ENCODE measurements around the gene UTP15. TPM values are rescaled to one million over a fixed set of nuclear protein-coding genes. Genes with fewer than 3 reads are reported as not detected.

UTP15 gene
- polyA plus RNA-seq, 3 donors from 2014 or later, result 1.5 to 7.8 (median 4.1) TPM

DNA sequence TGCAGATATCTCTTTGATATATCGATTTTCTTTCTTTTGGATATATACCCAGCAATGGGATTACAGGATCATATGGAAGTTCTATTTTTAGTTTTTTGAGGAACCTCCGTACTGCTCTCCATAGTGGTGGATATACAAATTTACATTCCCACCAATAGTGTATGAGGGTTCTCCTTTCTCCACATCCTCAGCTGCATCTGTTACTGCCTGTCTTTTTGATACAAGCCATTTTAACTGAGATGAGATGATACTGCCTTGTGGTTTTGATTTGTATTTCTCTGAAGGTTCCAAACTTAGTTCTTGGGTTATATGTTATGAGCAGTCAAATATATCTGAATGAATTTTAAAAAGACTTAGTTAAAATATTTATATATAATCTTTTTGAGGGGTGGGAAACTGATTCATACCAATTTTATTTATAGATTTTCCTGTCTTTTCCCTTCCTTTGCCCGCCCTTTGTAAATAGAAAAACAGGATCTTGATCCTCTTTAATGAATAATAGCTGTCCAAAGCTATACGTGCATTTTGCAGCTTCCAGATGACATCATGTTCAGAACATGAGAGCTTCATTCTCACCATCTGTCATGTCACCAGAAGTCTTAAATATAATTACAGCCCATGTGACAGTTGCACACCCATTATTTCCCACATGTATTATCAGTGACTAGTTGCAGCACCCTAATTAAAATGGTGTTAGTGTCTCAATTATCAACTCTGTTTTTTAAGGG, 54.2 kb downstream of the UTP15 start:
- DNase-seq, result no peak
- Mint-ChIP-seq H3K36me3 (no peaks in the 10 kb centered on the region), H3K4me3 (no peak overlapping the region), H3K4me1 (no peaks in the 10 kb centered on the region), H3K27ac (no peak overlapping the region), H3K27me3 (ENCODE audit: low read depth in 3 of 3) (peaks cover 0 to 7% (median 5%) of the 10 kb centered on the region in 3 donors), H3K9me3 (no peaks in the 10 kb centered on the region)

DNA sequence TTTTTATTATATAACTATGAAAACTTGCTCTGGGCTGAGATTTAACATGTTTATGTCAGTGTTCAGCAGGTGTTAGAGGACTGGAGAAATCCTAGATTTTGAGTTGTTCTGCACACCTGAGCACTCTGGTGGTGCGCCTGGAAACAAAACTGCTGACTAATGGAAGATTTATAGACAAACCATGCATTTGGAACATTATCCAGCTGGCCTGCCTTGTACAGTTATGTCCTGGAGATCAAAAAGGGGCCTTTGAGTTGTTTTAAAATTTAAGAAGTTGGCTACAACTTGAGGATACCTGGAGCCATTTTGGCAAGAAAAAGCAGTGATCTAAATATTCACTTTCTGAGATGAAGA, 54.8 kb downstream of the UTP15 start:
- no peaks in the 10 kb centered on the region for H3K36me3 Mint-ChIP-seq
- H3K27ac Mint-ChIP-seq, result no peak overlapping the region
- H3K4me1 Mint-ChIP-seq, result peaks cover 2 to 3% of the 10 kb centered on the region in 2 donors
- H3K27me3 Mint-ChIP-seq (ENCODE audit: low read depth in 3 of 3), result peaks cover 0 to 7% (median 6%) of the 10 kb centered on the region in 3 donors
- no peaks in the 10 kb centered on the region for H3K9me3 Mint-ChIP-seq
- H3K4me3 Mint-ChIP-seq, result no peak overlapping the region
- no peak for DNase-seq

DNA sequence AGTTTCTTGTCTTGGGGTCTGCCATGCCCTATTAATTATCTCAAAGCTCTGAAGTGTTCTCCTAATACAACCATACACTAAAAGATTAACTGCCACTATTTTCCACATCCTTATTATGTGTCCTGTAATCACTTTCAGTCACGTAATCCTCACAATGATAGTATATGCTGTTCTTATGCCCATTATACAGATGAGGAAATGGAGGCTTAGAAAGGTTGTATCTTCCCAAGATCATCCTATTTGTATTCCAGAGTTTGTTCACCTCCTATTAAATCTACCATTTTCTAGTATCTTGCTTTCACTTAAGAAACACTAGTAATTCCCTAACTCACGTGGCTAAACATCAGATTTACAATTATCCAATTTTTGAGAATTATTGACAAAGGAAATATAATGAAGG, 57.5 kb downstream of the UTP15 start:
- H3K36me3 Mint-ChIP-seq, result no peaks in the 10 kb centered on the region
- DNase-seq, result no peak
- H3K27ac Mint-ChIP-seq, result no peak overlapping the region
- peaks cover 0 to 7% (median 6%) of the 10 kb centered on the region in 3 donors for H3K27me3 Mint-ChIP-seq (ENCODE audit: low read depth in 3 of 3)
- H3K4me3 Mint-ChIP-seq, result no peak overlapping the region
- H3K4me1 Mint-ChIP-seq, result peaks cover 3 to 16% of the 10 kb centered on the region in 2 donors
- no peaks in the 10 kb centered on the region for H3K9me3 Mint-ChIP-seq

DNA sequence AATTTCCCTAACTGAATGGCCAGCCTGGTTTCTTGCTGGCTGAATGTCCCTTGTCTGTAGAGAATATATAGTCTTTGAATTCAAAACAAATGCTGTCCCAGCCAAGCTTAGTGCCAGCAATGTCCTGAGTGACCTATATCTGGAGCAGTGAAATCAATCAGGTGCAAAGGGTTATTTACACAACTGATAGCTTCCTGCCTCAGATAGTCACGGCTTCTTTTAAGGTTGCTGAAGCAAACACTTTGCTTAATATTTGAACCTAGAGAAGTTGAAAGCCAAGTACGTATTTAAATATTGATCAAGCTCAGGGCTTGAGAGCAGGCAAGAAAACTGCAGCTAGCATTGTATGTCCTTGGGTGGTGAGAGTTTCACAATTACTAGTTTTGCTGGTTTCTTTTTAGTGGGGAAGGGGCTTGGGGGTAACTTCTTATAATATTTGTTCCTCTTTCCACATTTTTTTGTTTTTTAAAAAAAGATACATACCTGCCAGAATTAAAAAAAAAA, 58.4 kb downstream of the UTP15 start:
- peaks cover 3 to 16% of the 10 kb centered on the region in 2 donors for H3K4me1 Mint-ChIP-seq

DNA sequence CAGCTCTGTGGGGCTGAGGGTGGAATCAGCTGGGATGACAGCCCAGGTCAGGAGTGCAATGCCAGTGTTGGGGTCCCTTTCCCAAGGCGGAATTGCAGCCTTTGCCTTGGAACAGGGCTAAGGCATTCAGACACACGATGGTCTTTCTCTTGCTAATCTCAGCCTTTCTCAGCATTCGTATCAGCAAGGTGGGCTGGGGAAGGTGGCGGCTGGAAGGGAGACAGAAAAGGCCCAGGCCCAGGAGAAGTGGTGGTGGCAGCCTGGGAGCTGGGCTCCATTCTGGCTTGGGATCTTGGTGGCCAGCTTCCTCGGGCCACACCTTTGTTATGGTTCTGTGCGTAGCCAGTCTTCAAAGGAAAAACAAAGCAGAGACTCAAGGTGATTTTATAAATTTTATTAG, 59.3 kb downstream of the UTP15 start:
- Mint-ChIP-seq H3K4me1 (peaks cover 3 to 16% of the 10 kb centered on the region in 2 donors), H3K36me3 (no peaks in the 10 kb centered on the region), H3K27ac (no peak overlapping the region), H3K4me3 (peak overlapping the region in 4 of 5 donors; percentile 38 to 91 (median 86)), H3K9me3 (no peaks in the 10 kb centered on the region), H3K27me3 (ENCODE audit: low read depth in 3 of 3) (peaks cover 0 to 6% (median 5%) of the 10 kb centered on the region in 3 donors)
- DNase-seq, result no peak

More for the DNA sequence above, 58.4 kb downstream of the UTP15 start:
- H3K27ac Mint-ChIP-seq, result no peak overlapping the region
- H3K36me3 Mint-ChIP-seq, result no peaks in the 10 kb centered on the region
- H3K27me3 Mint-ChIP-seq (ENCODE audit: low read depth in 3 of 3), result peaks cover 0 to 6% (median 6%) of the 10 kb centered on the region in 3 donors
- no peak for DNase-seq
- peak overlapping the region in 2 of 5 donors; percentile 20 to 36 for H3K4me3 Mint-ChIP-seq
- no peaks in the 10 kb centered on the region for H3K9me3 Mint-ChIP-seq

DNA sequence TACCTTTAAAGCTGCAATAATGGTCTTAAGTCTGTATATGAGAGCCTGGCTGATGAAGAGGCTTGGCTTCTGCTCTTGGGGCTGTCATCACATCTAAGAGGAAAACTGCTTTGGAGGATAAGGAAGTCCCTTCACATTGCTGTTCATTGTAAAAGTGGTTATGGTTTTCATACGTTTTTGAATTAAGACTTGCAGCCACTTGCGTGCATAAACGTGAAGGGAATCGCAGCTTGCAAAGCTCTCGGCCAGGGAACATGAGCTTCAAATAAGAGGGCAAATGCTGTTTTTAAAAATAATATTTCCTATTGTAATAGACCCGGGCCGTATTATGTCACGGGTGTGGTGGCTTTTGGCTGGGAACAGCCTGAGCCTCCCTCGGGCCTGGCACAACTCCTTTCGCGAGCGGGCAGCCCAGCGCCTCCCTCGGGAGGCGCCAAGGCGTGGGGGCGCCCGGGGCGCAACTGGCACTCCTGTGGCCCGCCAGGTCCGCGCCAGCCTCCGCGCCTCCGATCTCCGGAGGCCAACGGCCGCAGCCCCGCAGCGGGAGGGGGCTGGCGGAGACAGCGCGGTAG, 59.9 kb downstream of the UTP15 start:
- Mint-ChIP-seq H3K27ac (peak overlapping the region in 3 of 6 donors; percentile 56 to 82 (median 66)), H3K4me3 (peak overlapping the region; percentile 83 to 91 (median 86)), H3K27me3 (ENCODE audit: low read depth in 3 of 3) (peaks cover 0 to 5% (median 5%) of the 10 kb centered on the region in 3 donors), H3K4me1 (peaks cover 3 to 16% of the 10 kb centered on the region in 2 donors), H3K9me3 (no peaks in the 10 kb centered on the region), H3K36me3 (no peaks in the 10 kb centered on the region)
- no peak for DNase-seq

DNA sequence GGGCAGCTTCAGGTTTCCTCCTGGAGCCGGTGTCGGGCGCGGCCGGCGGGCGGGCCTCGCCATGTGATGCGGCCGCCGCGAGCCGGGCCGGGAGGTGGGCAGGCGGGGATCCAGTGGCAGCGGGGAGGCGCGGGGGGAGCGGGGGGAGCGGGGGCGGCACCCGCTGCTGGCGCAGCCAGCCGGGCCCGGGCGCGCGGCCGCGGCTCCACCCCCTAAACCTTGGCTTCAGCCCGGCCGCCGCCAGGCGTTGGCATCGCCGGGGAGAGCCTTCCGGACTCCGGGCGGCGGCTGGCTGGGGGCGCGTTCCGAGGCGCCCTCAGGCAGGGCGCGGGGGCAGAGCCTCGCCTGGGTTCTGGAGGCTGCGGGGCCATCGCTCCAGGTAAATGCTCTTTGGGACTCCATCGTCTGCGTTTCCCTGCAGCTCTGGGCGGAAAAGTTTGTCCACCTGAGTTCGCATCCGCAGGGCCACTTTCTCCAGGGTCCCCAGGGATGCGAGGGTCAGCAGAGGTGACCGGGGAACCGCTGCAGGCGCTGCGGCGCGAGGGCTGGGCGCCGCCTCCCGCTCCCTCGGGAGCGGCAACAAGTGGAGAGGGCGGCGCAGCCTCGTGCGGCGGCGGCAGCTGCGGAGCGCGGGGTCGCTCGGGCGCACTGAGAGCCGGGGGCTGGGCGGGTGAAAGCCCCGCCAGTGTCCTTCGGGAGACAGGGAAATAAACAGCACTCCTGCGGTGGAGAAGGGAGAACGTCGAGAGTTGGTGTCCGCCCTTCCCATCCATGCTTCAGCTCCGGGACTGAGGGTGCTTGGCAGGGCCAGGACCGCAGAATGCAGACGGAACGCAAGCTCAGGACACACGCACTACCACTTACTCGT, 60.6 kb downstream of the UTP15 start, which contains the start of gene ARHGEF28:
TSS of gene ARHGEF28 (plus strand) at position 253 of the 868 bp plus-strand sequence. CDS start 58,656 bp downstream, outside the sequence.
- H3K27ac Mint-ChIP-seq, result peak within 1 kb of the TSS in 3 of 6 donors; percentile 56 to 82 (median 66)
- DNase-seq, result peak; percentile 62 to 75 (median 66)
- peaks cover 0 to 5% (median 4%) of the 10 kb centered on the region in 3 donors for H3K27me3 Mint-ChIP-seq (ENCODE audit: low read depth in 3 of 3)
- peaks cover 3 to 16% of the 10 kb centered on the region in 2 donors for H3K4me1 Mint-ChIP-seq
- H3K4me3 Mint-ChIP-seq, result peak within 1 kb of the TSS; percentile 83 to 91 (median 86)
- no peaks in the 10 kb centered on the region for H3K36me3 Mint-ChIP-seq
- H3K9me3 Mint-ChIP-seq, result no peaks in the 10 kb centered on the region

DNA sequence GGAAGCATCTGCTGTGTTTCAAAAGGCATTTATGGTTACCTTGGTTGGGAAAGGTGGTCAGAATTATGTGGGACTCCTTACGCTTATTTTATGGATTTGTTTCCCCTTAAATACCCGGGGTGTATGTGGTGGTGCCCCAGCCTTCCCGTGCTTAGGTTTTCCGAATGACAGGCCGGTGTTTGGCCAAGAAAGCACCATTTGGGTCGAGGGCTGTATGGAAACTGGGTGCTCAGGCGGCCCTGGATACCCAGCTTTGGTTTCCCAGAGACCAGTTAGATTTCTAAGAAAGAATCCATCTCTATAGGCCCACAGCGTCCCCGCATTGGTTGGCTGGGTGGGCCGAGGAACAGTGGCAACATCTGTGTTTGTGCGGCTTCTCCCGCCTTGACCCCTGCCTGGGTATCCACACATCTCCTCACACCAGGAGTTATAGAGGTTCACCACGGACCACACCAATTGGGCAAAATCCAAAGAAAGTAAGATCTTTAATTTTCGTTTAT, 61.3 kb downstream of the UTP15 start:
- Mint-ChIP-seq H3K4me3 (peak overlapping the region; percentile 69 to 79 (median 74)), H3K9me3 (no peaks in the 10 kb centered on the region), H3K27me3 (ENCODE audit: low read depth in 3 of 3) (peaks cover 0 to 5% (median 5%) of the 10 kb centered on the region in 3 donors), H3K36me3 (no peaks in the 10 kb centered on the region), H3K4me1 (peaks cover 3 to 16% of the 10 kb centered on the region in 2 donors), H3K27ac (peak overlapping the region in 1 of 6 donors; percentile 37)
- DNase-seq, result no peak

DNA sequence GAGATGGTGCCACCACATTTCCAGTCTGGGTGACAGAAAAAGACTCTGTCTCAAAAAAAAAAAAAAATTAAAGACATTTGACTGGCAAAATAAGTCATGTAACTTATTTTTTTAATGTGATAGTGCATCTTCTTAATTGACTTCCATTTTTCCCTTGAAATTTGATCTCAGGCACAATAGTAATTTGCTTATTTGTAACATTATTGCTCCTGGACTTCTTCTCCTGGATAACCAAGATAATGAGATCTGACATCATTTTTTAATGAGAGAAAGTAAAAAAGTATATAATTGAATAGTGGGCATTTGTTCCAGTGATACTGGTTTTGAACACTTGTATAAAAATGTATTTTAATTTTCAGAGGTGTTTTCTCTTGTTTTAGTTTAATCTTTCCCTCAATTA, 63.9 kb downstream of the UTP15 start:
- Mint-ChIP-seq H3K27ac (no peak overlapping the region), H3K36me3 (no peaks in the 10 kb centered on the region), H3K9me3 (no peaks in the 10 kb centered on the region), H3K4me1 (peaks cover 3 to 16% of the 10 kb centered on the region in 2 donors), H3K4me3 (no peak overlapping the region), H3K27me3 (ENCODE audit: low read depth in 3 of 3) (peaks cover 0 to 4% (median 3%) of the 10 kb centered on the region in 3 donors)
- no peak for DNase-seq

DNA sequence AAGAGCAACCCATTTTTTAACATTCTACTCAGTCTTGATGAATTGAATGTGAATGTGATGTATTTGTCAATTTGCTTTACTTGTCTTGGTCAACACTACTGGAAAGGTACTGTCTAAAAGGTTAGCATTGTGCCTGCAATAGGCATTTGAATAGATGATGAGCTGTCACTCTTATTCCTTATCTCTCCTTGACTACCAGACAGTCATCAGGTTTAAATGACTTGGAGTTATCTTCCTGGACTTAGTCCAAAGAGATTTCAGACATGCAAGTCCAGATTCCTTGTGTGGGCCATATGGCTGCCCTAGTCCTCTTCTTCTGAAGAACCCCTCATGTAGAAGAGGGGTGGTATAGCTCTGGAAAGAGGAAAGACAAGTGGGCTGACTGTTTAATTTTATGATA, 65.2 kb downstream of the UTP15 start:
- peaks cover 0 to 4% (median 0%) of the 10 kb centered on the region in 3 donors for H3K27me3 Mint-ChIP-seq (ENCODE audit: low read depth in 3 of 3)
- no peak overlapping the region for H3K27ac Mint-ChIP-seq
- peaks cover 0 to 10% of the 10 kb centered on the region in 2 donors for H3K4me1 Mint-ChIP-seq

DNA sequence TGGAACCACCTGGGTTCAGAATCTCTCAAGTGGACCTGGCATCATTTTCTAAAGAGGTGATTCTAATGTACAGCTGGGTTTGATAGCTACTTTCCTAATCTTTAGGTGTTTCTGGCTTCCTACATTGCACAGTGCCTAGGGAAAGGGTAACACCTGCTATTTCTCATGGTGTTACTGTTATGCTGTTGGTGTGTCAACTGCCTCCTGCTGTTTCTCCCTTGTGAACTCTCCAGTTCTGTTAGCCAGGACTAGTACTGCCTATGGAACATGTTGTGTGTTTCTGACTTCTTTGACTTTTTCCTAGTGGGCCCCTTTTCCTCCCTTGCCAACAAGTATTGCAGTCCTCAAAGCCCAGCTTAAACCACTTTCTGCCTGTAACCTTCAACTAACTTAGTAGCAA, 66.0 kb downstream of the UTP15 start:
- H3K27me3 Mint-ChIP-seq (ENCODE audit: low read depth in 3 of 3), result peaks cover 0 to 4% (median 0%) of the 10 kb centered on the region in 3 donors
- H3K36me3 Mint-ChIP-seq, result no peaks in the 10 kb centered on the region
- DNase-seq, result no peak
- no peak overlapping the region for H3K4me3 Mint-ChIP-seq
- peaks cover 0 to 10% of the 10 kb centered on the region in 2 donors for H3K4me1 Mint-ChIP-seq
- H3K27ac Mint-ChIP-seq, result no peak overlapping the region
- H3K9me3 Mint-ChIP-seq, result no peaks in the 10 kb centered on the region

More for the DNA sequence above, 65.2 kb downstream of the UTP15 start:
- no peak for DNase-seq
- Mint-ChIP-seq H3K36me3 (no peaks in the 10 kb centered on the region), H3K4me3 (no peak overlapping the region), H3K9me3 (no peaks in the 10 kb centered on the region)

Data from immature natural killer cell (primary cell).